ENCODE results near the gene ANKRD39.

Gene ANKRD39

DNA sequence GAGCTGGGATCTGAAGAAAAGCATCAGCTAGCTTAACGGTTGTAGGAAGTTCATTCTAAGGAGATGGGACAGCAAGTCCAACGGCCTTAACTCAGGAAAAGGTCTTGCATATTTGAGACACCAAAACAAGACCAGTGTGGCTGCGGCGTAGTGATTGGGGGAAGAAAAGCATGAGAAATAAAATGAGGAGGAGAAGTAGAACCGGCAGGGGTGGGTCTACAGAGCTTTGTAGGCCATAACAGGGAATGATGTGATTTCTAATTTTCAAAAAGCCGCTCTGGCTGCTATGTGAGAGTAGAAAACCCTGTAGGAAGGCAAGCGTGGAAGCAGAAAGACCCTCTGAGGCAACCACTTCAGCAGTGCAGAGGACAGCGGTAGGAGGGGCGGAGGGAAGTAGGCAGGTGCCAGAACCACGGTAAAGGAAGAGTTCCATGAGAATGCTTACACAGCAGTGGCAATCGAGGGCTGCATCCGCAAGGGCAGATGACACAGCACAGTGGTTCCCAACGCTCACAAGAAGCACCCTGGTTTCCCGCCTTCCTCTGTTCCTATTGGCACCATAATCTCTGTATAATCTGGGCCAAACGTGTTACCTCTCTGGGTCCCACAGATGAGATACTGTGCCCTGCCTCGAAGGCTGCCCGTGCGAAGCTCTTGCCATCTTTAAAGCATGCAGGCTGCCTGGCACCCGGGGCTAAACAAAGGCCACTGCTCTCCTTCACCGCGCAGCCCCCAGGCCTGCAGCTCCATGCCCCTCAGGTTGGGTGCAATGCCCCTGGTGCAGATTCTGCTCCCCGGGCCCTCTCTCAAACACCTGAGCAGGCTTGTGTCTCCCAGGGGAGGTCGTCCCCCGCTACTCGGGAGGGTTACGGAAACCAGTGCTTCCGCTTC, 795 bp downstream of the ANKRD39 start:
- DNase-seq (ENCODE audit: low spot score), result no peak
- TF ChIP-seq, protein P1, sequence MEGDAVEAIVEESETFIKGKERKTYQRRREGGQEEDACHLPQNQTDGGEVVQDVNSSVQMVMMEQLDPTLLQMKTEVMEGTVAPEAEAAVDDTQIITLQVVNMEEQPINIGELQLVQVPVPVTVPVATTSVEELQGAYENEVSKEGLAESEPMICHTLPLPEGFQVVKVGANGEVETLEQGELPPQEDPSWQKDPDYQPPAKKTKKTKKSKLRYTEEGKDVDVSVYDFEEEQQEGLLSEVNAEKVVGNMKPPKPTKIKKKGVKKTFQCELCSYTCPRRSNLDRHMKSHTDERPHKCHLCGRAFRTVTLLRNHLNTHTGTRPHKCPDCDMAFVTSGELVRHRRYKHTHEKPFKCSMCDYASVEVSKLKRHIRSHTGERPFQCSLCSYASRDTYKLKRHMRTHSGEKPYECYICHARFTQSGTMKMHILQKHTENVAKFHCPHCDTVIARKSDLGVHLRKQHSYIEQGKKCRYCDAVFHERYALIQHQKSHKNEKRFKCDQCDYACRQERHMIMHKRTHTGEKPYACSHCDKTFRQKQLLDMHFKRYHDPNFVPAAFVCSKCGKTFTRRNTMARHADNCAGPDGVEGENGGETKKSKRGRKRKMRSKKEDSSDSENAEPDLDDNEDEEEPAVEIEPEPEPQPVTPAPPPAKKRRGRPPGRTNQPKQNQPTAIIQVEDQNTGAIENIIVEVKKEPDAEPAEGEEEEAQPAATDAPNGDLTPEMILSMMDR (IDR thresholded peaks at IDR 0.05; ENCODE audit: extremely low read depth, missing control alignments), result no peak

DNA sequence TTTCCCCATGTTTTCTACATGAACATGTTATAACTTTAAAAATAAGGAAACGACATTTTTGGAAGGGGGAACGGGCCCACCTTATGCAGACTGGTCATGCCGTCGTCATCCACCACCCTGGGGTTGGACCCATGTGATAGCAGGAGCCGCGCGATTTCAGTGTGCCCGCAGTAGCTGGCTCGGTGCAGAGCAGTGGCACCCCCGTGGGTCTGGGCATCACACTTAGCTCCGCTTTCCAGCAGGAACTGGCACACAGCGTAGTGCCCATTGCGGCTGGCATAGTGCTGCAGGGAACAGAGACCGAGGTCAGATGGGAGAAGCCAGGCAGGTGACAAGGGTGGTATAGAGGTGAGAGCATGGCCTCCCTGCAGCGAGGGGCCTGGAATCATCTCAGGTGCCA, 4.5 kb downstream of the ANKRD39 start:
- TF ChIP-seq, protein P1 (IDR thresholded peaks at IDR 0.05; ENCODE audit: extremely low read depth, missing control alignments), result no peak
- DNase-seq (ENCODE audit: low spot score), result no peak

DNA sequence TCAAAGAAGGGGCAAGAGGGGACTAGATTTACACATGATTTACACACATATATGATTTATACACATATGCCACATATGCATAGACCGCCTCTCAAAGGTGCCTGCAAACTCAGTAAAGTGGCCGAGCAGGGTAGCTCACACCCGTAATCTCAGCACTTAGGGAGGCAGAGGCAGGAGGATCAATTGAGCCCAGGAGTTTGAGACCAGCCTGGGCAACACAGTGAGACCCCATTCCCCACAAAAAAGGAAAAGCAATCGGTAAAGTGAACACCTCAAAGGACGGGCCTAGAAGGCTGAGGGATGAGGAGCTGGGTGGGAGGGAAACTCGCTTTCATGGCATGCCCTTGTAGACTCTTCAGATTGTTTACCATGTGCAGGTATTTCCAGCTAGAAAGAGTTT, 5.1 kb downstream of the ANKRD39 start:
- TF ChIP-seq, protein P1 (IDR thresholded peaks at IDR 0.05; ENCODE audit: extremely low read depth, missing control alignments), result no peak
- DNase-seq (ENCODE audit: low spot score), result no peak

DNA sequence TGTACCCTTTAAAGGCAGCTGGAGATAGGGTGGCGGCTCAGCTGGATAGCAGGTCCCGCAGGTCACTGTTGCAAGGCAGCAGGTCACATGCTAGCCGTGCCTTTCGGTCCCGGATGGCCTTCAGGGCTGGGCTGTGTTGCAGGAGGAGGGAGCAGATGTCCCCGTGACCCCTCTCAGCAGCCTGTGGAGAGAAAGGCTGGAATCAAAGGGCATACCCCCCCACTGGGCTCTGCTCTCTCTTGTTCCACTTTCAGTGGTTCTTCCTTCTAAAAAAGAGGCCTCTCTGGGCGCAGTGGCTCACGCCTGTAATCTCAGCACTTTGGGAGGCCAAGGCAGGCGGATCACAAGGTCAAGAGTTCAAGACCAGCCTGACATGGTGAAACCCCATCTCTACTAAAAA, 9.6 kb downstream of the ANKRD39 start:
- no peak for DNase-seq (ENCODE audit: low spot score)
- TF ChIP-seq, protein P1 (IDR thresholded peaks at IDR 0.05; ENCODE audit: extremely low read depth, missing control alignments), result no peak

DNA sequence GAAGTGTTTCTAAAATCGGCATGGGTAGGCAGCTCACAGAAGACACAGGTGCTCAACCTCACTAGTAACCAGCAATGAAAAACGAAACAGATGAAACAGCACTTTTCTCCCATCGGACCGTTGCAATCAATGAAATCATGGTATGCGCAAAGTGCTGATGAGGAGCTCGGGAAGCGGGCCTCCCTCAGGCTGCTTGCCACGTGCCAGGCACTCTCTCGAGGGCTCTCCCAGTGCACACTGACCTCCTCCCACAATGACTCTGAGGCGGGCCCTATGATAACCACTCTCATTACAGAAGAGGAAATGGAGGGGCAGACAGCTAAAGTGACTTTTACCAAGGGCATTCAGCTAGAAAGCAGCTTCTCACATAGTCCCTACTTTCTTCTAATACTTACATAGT, 10.2 kb downstream of the ANKRD39 start:
- TF ChIP-seq, protein P1 (IDR thresholded peaks at IDR 0.05; ENCODE audit: extremely low read depth, missing control alignments), result no peak
- no peak for DNase-seq (ENCODE audit: low spot score)

DNA sequence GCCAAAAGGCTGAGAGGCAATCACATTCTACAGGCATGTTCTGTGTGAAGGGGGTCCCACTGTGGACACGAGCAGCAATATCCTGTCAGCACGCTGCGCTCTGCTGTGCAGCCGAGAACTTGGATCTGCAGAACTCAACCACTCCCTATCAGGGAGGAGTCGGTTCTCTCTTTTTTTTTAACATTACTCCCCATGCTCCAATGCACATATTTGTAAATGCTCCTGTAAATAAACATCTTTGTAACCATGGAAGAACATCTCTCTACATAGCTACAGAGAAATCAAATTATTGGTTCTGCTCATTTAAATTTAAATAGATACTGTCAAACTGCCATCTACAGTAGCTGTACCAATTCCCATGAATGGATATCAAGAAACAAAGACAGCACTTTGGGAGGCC, 11.0 kb downstream of the ANKRD39 start:
- no peak for DNase-seq (ENCODE audit: low spot score)
- TF ChIP-seq, protein P1 (IDR thresholded peaks at IDR 0.05; ENCODE audit: extremely low read depth, missing control alignments), result no peak

DNA sequence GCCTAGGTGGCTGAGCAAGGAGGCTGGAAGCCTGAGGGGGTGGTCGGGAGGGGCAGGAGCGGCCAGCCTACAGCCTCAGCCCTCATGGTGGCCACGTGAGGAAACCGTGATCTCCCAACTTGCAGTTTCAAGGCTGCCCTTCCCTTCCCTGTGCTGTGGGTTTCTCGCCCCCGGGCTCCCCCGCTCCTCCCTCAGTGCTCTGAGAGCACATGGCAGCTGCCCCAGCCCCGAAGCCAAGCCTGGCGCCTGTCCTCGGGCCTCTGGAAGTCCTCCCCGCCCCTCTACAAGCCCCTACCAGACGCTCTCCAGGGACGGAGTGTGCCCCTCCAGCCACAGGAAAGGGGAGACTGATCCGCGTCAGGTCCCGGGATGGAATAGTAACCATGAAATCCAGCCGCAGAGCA, 13.4 kb downstream of the ANKRD39 start:
- TF ChIP-seq, protein P1 (IDR thresholded peaks at IDR 0.05; ENCODE audit: extremely low read depth, missing control alignments), result no peak
- no peak for DNase-seq (ENCODE audit: low spot score)
